Measurements from ENCODE around the gene TIGAR.

TIGAR gene

DNA sequence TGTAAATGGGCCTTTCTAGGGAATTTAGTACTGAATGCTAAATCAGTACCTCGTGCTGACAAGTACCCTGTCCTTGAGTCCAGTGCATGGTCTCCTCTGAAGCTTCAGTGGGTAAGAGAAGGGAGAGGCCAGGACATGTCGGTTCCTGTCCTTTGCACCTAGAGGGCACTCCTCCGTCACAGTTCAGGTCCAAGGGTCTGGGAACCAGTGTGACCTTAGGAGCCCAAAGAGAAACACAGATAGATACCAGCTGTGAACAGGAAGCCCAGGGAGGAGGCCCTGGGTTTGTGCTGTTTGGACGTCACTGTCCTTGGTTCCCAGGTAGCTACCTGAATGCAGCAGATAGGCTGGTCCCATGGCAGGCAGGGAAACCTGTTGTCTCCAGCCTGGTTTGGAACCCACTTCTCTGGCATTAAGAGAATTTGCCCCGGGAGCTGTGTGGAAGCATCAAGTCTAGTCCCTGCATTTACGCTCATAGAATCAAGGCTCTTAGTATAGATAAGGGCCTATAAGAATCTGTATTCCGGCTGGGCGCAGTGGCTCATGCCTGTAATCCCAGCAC is 62.4 kb downstream of the TIGAR start:
- DNase-seq = no peak

DNA sequence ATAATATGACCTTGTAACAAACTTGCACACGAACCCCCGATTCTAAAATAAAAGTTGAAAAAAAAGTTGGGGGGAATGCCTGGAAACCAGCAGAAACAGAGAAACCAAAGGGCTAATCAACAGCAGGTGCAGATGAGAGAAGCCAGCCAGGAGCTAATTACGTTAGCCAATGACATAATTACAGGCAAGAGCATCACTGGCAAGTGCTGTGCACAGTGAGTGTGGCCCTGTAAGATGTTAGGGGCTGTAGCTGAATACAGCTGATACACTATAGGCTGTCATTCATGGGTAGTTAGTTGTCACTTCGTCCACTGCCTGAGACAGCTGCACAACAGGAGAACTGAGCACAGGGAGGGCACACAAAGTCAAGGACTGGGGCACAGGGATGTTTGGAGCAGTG is 65.8 kb downstream of the TIGAR start:
- DNase-seq = no peak

DNA sequence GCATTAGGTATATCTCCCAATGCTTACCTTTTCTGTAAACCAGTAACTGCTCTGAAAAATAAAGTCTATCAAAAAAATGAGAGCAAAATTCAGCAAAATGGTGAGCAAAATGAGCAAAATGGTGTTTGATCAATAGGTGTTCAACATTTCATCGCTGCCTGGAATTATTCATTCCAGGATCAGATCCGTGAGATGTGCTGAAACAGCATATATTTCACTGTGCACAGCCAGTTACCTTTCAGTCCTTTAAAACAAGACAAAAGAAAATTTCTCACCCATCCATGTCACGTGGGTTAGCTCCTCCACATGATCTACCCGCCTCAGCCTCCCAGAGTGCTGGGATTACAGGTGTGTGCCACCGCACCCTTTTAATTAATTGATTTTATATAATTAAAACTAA is 66.6 kb downstream of the TIGAR start:
- DNase-seq = no peak

DNA sequence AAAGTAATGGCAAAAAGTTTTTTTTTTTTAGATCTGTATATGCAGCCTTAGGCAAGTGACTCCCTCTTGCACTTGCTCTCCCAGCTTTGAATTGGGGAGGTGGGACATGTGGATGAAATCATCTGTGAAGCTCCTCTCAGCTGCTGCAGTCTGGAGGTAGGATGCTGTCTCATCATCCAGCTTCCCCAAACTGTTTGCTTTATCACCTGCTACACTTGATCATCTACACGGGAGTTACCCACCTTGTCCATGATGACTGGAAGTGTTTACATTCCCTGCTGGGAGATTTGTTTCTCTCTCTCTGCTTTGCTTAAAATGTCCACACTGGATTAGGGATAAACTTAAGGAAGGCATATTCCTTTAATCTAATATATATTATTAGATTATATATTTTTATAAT is 67.0 kb downstream of the TIGAR start:
- DNase-seq = no peak

GRCh38 chr12:4388662-4389061 is 67.6 kb downstream of the TIGAR start:
- DNase-seq = no peak

- DNase-seq = no peak
These were observed 71.3 kb downstream of the TIGAR start for GRCh38 chr12:4392223-4392742.

DNA sequence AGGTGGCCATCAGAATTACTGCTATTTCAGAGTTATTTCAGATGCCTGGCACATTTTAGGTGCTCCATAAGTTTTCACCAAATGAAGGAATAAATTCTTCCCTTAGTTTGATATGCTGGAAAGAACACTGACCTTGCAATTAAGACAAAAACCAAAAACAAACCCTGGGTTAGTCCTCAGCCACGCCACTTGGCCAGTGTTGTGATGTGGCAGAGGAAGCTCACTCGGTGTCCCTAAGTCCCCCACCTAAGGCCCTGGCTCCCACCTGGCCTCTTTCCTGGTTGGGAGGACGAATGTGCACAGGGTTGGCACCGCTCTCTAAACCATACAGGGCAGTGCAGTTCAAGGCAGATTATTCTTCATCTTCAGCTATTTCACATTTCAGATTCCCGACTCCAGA is 72.2 kb downstream of the TIGAR start:
- no peak for DNase-seq

- no peak for DNase-seq
These were observed 74.8 kb downstream of the TIGAR start for GRCh38 chr12:4395818-4396217.

- no peak for DNase-seq
These were observed 80.1 kb downstream of the TIGAR start for GRCh38 chr12:4401117-4401516.

- no peak for DNase-seq
These were observed 82.0 kb downstream of the TIGAR start for GRCh38 chr12:4402996-4403395.

All from CD4-positive, alpha-beta T cell treated with Interleukin-1 beta for 1 hour (primary cell).